Measurements from ENCODE around the gene GNPAT.
A peak's percentile ranks its signal among the peaks of the same experiment; 100 is the strongest.

GNPAT gene

DNA sequence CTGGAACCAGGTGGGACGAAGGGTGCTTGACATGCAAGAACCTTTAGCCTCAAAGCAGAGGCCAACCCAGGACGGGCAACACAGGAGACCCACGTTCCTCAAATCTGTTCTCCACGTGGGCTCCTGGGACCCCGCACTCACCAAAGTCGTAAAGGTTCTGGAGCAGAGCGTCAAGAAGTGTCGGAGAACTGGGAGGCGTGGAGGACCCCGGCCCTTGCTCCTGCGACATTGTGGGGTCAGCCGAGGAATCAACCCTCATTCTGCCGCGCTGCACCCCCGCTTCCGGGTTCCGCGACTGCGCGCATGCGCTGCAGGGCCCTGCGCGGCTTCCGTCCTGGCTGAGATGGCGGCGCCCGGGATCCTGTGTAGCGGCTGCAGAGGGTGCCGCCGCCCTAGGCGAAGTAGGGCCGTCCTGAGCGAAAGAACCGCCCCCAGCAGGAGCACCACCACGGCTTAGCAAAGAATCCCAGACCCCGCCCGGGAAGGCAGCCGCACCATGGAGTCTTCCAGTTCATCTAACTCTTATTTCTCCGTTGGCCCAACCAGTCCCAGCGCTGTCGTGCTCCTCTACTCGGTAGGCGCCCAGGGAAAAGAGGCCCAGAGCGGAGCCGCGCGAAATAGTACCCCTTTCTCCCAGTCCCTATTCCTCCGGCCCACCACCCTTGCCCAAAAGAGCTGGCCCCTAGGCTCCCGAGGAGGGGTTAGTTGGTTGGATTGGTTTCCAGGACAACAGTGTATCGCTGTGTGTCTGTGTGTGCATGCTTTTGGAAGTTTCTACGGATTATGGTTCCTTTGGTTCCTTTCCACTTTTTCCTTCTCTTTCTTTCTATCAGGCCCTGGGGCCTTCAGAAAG is at the start of gene GNPAT:
GNPAT (plus strand) TSS at position 330 of the 853 bp plus-strand sequence; CDS start at position 497, 167 bp downstream.
- TF ChIP-seq FOXM1 (IDR thresholded peaks at IDR 0.05; ENCODE audit: borderline replicate concordance, low read depth) (no peak), EGR1 (IDR thresholded peaks at IDR 0.05) (peak; percentile 84), NFIC (IDR thresholded peaks at IDR 0.05) (no peak), TAF1 (IDR thresholded peaks at IDR 0.05; ENCODE audit: low read depth) (peak; percentile 98), EP300 (IDR thresholded peaks at IDR 0.05; ENCODE audit: borderline replicate concordance) (peak; percentile 30; the same call in 1 of the 2 replicates), CREB1 (IDR thresholded peaks at IDR 0.05; ENCODE audit: low read depth) (no peak), ZBTB7A (IDR thresholded peaks at IDR 0.05; ENCODE audit: low read depth) (no peak), REST (IDR thresholded peaks at IDR 0.05; ENCODE audit: low read depth) (peak; percentile 33; the same call in 1 of the 2 replicates), TCF12 (IDR thresholded peaks at IDR 0.05; ENCODE audit: low read depth) (peak; percentile 63; the same call in 1 of the 2 replicates), CEBPB (IDR thresholded peaks at IDR 0.05) (no peak), USF1 (IDR thresholded peaks at IDR 0.05) (peak; percentile 20; the same call in 1 of the 2 replicates), RAD21 (IDR thresholded peaks at IDR 0.05; ENCODE audit: low read depth) (no peak), YY1 (IDR thresholded peaks at IDR 0.05; ENCODE audit: low read depth) (peak; percentile 95), MAX (IDR thresholded peaks at IDR 0.05) (peak; percentile 87), TEAD4 (IDR thresholded peaks at IDR 0.05) (no peak)

GRCh38 chr1:231192620-231193163 is 48.3 kb upstream of the GNPAT start:
- TF ChIP-seq EP300 (IDR thresholded peaks at IDR 0.05; ENCODE audit: borderline replicate concordance) (peak; percentile 25; the same call in 1 of the 2 replicates), YY1 (IDR thresholded peaks at IDR 0.05; ENCODE audit: low read depth) (peak; percentile 34; the same call in 1 of the 2 replicates), FOXM1 (IDR thresholded peaks at IDR 0.05; ENCODE audit: borderline replicate concordance, low read depth) (no peak), USF1 (IDR thresholded peaks at IDR 0.05) (peak; percentile 60), MAX (IDR thresholded peaks at IDR 0.05) (peak; percentile 97), NFIC (IDR thresholded peaks at IDR 0.05) (peak; percentile 90), RAD21 (IDR thresholded peaks at IDR 0.05; ENCODE audit: low read depth) (no peak)

DNA sequence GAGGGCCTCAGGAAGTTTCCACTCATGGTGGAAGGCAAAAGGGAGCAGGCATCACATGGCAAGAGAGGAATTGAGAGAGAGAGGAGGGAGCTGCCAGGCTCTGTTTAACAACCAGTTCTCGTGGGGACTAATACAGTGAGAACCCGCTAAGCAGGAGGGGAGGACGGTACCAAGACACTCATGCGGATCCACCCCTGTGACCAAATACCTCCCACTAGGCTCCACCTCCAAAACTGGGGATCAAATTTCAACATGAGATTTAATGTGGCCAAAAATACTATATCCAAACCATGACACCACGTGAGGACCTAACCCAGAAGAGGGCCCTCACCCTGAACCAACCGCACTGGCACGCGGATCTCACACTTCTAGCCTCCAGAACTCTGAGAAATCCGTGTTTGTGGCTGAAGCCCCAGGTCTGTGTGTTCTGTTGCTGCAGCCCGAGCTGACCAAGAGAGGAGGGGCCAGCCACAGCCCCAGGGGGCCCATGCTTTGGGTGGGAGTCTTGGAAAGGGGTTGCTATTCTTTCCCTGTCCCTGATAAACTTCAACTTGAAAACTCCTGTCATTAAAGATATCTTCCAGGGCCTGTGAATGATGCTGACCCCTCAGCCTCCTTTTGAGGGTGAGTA is 47.2 kb upstream of the GNPAT start:
- TF ChIP-seq CREB1 (IDR thresholded peaks at IDR 0.05; ENCODE audit: low read depth) (no peak), FOXM1 (IDR thresholded peaks at IDR 0.05; ENCODE audit: borderline replicate concordance, low read depth) (no peak), MAX (IDR thresholded peaks at IDR 0.05) (no peak), USF1 (IDR thresholded peaks at IDR 0.05) (no peak; the same call in 1 of the 2 replicates), TAF1 (IDR thresholded peaks at IDR 0.05; ENCODE audit: low read depth) (no peak), CEBPB (IDR thresholded peaks at IDR 0.05) (no peak), TCF12 (IDR thresholded peaks at IDR 0.05; ENCODE audit: low read depth) (no peak), EP300 (IDR thresholded peaks at IDR 0.05; ENCODE audit: borderline replicate concordance) (no peak), EGR1 (IDR thresholded peaks at IDR 0.05) (no peak), ZBTB7A (IDR thresholded peaks at IDR 0.05; ENCODE audit: low read depth) (no peak), TEAD4 (IDR thresholded peaks at IDR 0.05) (no peak), REST (IDR thresholded peaks at IDR 0.05; ENCODE audit: low read depth) (no peak), RAD21 (IDR thresholded peaks at IDR 0.05; ENCODE audit: low read depth) (no peak), YY1 (IDR thresholded peaks at IDR 0.05; ENCODE audit: low read depth) (no peak), NFIC (IDR thresholded peaks at IDR 0.05) (no peak)

DNA sequence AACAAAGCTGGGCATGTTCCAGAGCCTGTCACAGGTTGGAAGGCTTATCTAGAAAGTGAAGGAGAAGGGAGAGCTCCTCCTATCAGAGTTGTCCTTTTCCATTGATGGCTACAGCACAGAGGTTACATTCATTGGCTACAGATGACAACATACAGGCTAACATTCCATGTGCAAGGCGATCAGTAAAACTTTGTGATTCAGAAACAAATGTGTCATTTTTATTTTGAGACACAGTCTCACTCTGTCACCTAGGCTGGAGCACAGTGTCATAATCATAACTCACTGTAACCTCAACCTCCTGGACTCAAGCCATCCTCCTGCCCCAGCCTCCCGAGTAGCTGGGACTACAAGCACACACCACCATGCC is 46.6 kb upstream of the GNPAT start:
- no peak for TF ChIP-seq USF1 (IDR thresholded peaks at IDR 0.05)

All from Ishikawa (cell line).